Measurements from ENCODE around the gene FALEC. TPM values are rescaled to one million over a fixed set of nuclear protein-coding genes. Genes with fewer than 3 reads are reported as not detected.

Gene FALEC
- total RNA-seq, 1 experiment from 2014 or later, result 1.0 TPM

- no peak for TF ChIP-seq POLR2AphosphoS5 (IDR thresholded peaks at IDR 0.05; ENCODE audit: low read depth, low read length)
- no peak for TF ChIP-seq SIN3A (IDR thresholded peaks at IDR 0.05; ENCODE audit: borderline replicate concordance, insufficient read depth, low read depth, low read length)
- no peak for TF ChIP-seq TCF7L2 (IDR thresholded peaks at IDR 0.05; ENCODE audit: low read depth, low read length)
- TF ChIP-seq REST (IDR thresholded peaks at IDR 0.05; ENCODE audit: insufficient read depth in 1 of 2, low read depth in 2 of 2, low read length in 1 of 2), result no peak
- no peak for TF ChIP-seq CTCF (IDR thresholded peaks at IDR 0.05)
- H3K36me3 ChIP-seq (ENCODE audit: control insufficient read depth, insufficient read depth, low read length), result no peaks in the 10 kb centered on the region
- peaks cover 30% of the 10 kb centered on the region for H3K4me1 ChIP-seq (ENCODE audit: control insufficient read depth, insufficient read depth, low read length)
- ChIA-PET POLR2A (no interaction called here), CTCF (no interaction called here)
- BruUV-seq (replicated peaks), result no TSS peak
- no peak overlapping the region for H3K27ac ChIP-seq (ENCODE audit: low read length)
- H3K4me3 ChIP-seq (ENCODE audit: low read depth in 2 of 2, low read length in 2 of 2), result no peak overlapping the region
- DNase-seq (ENCODE audit: low read depth, low spot score) (no peak), ATAC-seq (no peak)
- H3K9me3 ChIP-seq (ENCODE audit: control insufficient read depth, insufficient read depth, low read depth, low read length), result no peaks in the 10 kb centered on the region
- H3K27me3 ChIP-seq (ENCODE audit: control insufficient read depth, insufficient read depth, low read length), result no peaks in the 10 kb centered on the region
- in situ Hi-C loops (cut with HindIII; ENCODE audit: low pct_unique_long_range_greater_than_20kb, low sequenced_read_pairs), result no loop called here
- intact Hi-C loops (cut with micrococcal nuclease; ENCODE audit: unreplicated experiment), result no loop called here
Observed at GRCh38 chr1:150558303-150558704, 42.8 kb downstream of the FALEC start.

GRCh38 chr1:150558761-150559655 is 43.5 kb downstream of the FALEC start:
- no peak for DNase-seq (ENCODE audit: low read depth, low spot score)
- Histone ChIP-seq H3K9me3 (ENCODE audit: control insufficient read depth, insufficient read depth, low read depth, low read length) (no peaks in the 10 kb centered on the region), H3K27ac (ENCODE audit: low read length) (peak overlapping the region; percentile 42; the same call in 1 of the 2 replicates), H3K4me3 (ENCODE audit: low read depth in 2 of 2, low read length in 2 of 2) (no peak overlapping the region), H3K36me3 (ENCODE audit: control insufficient read depth, insufficient read depth, low read length) (no peaks in the 10 kb centered on the region), H3K27me3 (ENCODE audit: control insufficient read depth, insufficient read depth, low read length) (no peaks in the 10 kb centered on the region), H3K4me1 (ENCODE audit: control insufficient read depth, insufficient read depth, low read length) (peaks cover 37% of the 10 kb centered on the region)
- CTCF ChIA-PET, result interaction anchor here (0.6 to 2.3 kb wide), 3 partner anchors 7 to 57 kb away, joined by 5 to 10 read pairs (median 7); partner anchors contain the start of gene MCL1
- TF ChIP-seq TCF7L2 (IDR thresholded peaks at IDR 0.05; ENCODE audit: low read depth, low read length) (no peak), POLR2AphosphoS5 (IDR thresholded peaks at IDR 0.05; ENCODE audit: low read depth, low read length) (no peak)
- no TSS peak for BruUV-seq (replicated peaks)
- no peak for ATAC-seq
- in situ Hi-C loops (cut with HindIII; ENCODE audit: low pct_unique_long_range_greater_than_20kb, low sequenced_read_pairs) (no loop called here), intact Hi-C loops (cut with micrococcal nuclease; ENCODE audit: unreplicated experiment) (no loop called here)
- POLR2A ChIA-PET, result no interaction called here

GRCh38 chr1:150559656-150560010 is 44.1 kb downstream of the FALEC start:
- H3K4me3 ChIP-seq (ENCODE audit: low read depth in 2 of 2, low read length in 2 of 2), result no peak overlapping the region
- DNase-seq (ENCODE audit: low read depth, low spot score), result no peak
- peak overlapping the region; percentile 42; the same call in 1 of the 2 replicates for H3K27ac ChIP-seq (ENCODE audit: low read length)
- ChIA-PET CTCF (interaction anchor here (0.6 to 2.3 kb wide), 3 partner anchors 8 to 57 kb away, joined by 5 to 10 read pairs (median 7); partner anchors contain the start of gene MCL1), POLR2A (no interaction called here)
- H3K9me3 ChIP-seq (ENCODE audit: control insufficient read depth, insufficient read depth, low read depth, low read length), result no peaks in the 10 kb centered on the region
- no peak for TF ChIP-seq TCF7L2 (IDR thresholded peaks at IDR 0.05; ENCODE audit: low read depth, low read length)
- no peak for TF ChIP-seq SIN3A (IDR thresholded peaks at IDR 0.05; ENCODE audit: borderline replicate concordance, insufficient read depth, low read depth, low read length)
- TF ChIP-seq REST (IDR thresholded peaks at IDR 0.05; ENCODE audit: insufficient read depth in 1 of 2, low read depth in 2 of 2, low read length in 1 of 2), result no peak
- TF ChIP-seq POLR2AphosphoS5 (IDR thresholded peaks at IDR 0.05; ENCODE audit: low read depth, low read length), result no peak
- TF ChIP-seq CTCF (IDR thresholded peaks at IDR 0.05), result no peak
- ATAC-seq, result no peak
- H3K27me3 ChIP-seq (ENCODE audit: control insufficient read depth, insufficient read depth, low read length), result no peaks in the 10 kb centered on the region
- in situ Hi-C loops (cut with HindIII; ENCODE audit: low pct_unique_long_range_greater_than_20kb, low sequenced_read_pairs) (no loop called here), intact Hi-C loops (cut with micrococcal nuclease; ENCODE audit: unreplicated experiment) (loop anchor here (5.0 kb wide), 2 partner anchors 63 to 253 kb away; no protein-coding TSS in a partner anchor)
- peaks cover 43% of the 10 kb centered on the region for H3K4me1 ChIP-seq (ENCODE audit: control insufficient read depth, insufficient read depth, low read length)
- H3K36me3 ChIP-seq (ENCODE audit: control insufficient read depth, insufficient read depth, low read length), result no peaks in the 10 kb centered on the region
- no TSS peak for BruUV-seq (replicated peaks)
